GM10248 (cell line): ENCODE measurements around the gene OSBPL9.

Source experiments
- CTCF ChIA-PET: fragments of 300-600 bp; sonication (Branson Sonifier 250); formaldehyde crosslinking; extraction: SDS; loops from one replicate; lab custom pipeline; 2021; ENCODE audit warnings: antibody characterized with exemption; lab: Yijun Ruan, JAX
- POLR2A ChIA-PET: fragments of 350-650 bp; sonication (Branson Sonifier 250); formaldehyde crosslinking; extraction: SDS; loops from one replicate; lab custom pipeline; 2020; ENCODE audit warnings: antibody characterized with exemption; lab: Yijun Ruan, JAX
- DNase-seq: peaks from one replicate; pipeline ENCODE4 v3.0.0; 2012; ENCODE audit errors: extremely low spot score
- TF ChIP-seq, protein P1 (sequence below): IDR thresholded peaks from 2 replicates; pipeline ENCODE4 v1.5.1; 2012; ENCODE audit warnings: mild to moderate bottlenecking, low read depth; ENCODE audit errors: extremely low read depth, missing control alignments, control extremely low read depth

OSBPL9 gene

DNA sequence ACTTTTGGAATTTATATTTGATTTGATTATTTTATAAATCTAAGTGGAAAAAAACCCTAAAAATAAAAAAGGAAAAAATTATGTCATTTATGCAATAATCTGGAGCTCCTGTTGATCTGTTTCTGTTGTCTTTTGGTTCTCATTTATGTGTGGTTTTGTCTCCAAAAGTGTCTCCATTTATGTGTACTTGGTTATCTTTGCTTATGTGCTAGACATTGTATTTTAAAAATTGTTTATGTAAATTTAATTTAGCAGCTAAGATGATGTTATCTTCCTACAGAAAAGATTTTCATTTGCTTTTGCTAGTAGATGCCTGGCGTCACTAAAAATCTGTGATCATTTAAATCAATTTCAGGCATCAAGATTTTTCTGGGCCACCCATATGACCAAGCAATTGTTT, 95.7 kb downstream of the OSBPL9 start:
- TF ChIP-seq, protein P1, sequence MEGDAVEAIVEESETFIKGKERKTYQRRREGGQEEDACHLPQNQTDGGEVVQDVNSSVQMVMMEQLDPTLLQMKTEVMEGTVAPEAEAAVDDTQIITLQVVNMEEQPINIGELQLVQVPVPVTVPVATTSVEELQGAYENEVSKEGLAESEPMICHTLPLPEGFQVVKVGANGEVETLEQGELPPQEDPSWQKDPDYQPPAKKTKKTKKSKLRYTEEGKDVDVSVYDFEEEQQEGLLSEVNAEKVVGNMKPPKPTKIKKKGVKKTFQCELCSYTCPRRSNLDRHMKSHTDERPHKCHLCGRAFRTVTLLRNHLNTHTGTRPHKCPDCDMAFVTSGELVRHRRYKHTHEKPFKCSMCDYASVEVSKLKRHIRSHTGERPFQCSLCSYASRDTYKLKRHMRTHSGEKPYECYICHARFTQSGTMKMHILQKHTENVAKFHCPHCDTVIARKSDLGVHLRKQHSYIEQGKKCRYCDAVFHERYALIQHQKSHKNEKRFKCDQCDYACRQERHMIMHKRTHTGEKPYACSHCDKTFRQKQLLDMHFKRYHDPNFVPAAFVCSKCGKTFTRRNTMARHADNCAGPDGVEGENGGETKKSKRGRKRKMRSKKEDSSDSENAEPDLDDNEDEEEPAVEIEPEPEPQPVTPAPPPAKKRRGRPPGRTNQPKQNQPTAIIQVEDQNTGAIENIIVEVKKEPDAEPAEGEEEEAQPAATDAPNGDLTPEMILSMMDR, result no peak

DNA sequence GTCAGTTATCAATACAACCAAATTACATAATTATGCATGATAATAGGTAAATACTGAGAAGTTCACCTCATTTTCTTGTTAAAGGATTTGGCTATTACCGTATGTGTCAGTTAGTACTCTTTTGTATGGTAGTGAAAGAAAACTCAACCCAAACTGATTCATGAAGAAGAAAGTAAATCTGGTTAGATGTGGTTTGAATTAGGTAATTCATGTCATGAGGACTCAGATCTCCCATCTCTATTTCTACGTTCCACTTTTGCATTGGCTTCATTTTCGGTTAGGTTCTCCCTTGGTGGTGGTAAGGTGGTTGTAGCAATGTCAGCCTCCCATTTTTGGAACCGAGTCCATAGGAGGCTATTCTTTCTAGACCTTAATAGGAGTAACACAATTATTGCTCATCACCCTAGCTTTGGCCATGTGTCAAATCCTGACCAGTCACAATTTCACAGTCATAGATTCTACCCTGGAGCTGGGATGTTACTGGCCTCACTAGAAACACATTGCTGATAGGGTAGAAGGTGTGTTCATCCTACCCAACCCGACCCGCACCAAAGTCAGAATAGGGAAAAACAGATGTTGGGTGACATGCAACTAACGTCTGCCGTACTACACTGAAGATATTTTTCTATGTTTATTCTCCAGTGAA, 97.6 kb downstream of the OSBPL9 start:
- DNase-seq, result no peak
- ChIA-PET CTCF (interaction anchor here (1.5 to 3.4 kb wide), 4 partner anchors 10 to 54 kb away, joined by 4 to 18 read pairs (median 10); no protein-coding TSS in a partner anchor), POLR2A (interaction anchor here (0.5 kb wide), 1 partner anchor 202 kb away, joined by 4 read pairs; no protein-coding TSS in a partner anchor)
- TF ChIP-seq, protein P1, result no peak

More for the DNA sequence above, 95.7 kb downstream of the OSBPL9 start:
- DNase-seq, result no peak
- ChIA-PET POLR2A (no interaction called here), CTCF (interaction anchor here (1.3 kb wide), 1 partner anchor 15 kb away, joined by 3 read pairs; no protein-coding TSS in a partner anchor)

DNA sequence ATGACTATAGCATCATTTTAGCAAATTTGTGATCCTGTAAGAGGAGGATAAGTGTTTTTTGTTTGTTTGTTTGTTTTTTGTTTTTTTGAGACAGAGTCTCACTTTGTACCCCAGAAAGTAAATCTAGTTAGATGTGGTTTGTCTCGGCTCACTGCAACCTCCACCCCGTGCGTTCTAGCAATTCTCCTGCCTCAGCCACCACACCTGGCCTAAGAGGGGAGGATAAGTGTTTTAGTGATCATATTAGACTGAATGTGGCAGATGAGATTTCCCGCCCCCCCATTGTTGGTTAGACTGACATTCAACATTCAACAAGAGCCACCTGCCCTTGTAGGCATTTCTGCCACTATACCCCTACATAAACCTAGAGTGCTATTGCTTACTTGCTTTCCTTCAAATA, 98.5 kb downstream of the OSBPL9 start:
- DNase-seq, result no peak
- ChIA-PET CTCF (interaction anchor here (0.6 to 3.4 kb wide), 6 partner anchors 9 to 53 kb away, joined by 3 to 18 read pairs (median 6); no protein-coding TSS in a partner anchor), POLR2A (no interaction called here)
- TF ChIP-seq, protein P1, result no peak

DNA sequence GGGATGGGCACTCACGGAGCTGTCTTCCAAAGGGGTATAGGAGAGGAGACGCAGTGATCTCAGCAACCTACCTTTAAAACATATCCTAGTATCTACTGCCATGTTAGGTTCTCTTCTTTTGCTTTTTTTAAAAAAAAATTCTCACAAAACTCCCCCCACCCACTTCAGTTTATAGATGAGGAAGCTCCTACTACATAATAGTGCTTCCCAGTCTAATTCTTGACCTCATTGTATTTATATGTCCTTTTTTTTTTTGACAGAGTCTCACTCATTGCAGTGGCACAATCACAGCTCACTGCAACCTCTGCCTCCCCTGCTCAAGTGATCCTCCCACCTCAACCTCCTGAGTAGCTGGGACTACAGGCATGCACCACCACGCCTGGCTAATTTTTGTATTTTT, 99.9 kb downstream of the OSBPL9 start:
- TF ChIP-seq, protein P1, result no peak
- POLR2A ChIA-PET, result no interaction called here
- CTCF ChIA-PET, result interaction anchor here (0.7 to 3.4 kb wide), 3 partner anchors 8 to 15 kb away, joined by 3 to 18 read pairs (median 4); no protein-coding TSS in a partner anchor
- DNase-seq, result no peak

DNA sequence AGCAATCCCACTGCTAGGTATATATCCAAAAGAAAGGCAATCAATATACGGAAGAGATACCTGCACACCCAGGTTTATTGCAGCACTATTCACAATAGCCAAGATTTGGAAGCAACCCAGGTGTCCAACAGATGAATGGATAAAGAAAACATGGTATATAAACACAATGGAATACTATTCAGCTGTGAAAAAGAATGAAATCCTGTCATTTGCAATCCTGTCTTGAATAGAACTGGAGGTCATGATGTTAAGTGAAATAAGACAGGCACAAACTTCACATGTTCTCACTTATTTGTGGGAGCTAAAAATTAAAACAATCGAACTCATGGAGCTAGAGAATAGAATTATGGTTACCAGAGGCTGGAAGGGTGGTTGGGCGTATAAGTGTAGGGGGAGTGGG, 101.0 kb downstream of the OSBPL9 start:
- no peak for DNase-seq
- TF ChIP-seq, protein P1, result no peak
- POLR2A ChIA-PET, result no interaction called here
- CTCF ChIA-PET, result interaction anchor here (1.4 to 3.4 kb wide), 4 partner anchors 13 to 52 kb away, joined by 4 to 18 read pairs (median 6); no protein-coding TSS in a partner anchor

DNA sequence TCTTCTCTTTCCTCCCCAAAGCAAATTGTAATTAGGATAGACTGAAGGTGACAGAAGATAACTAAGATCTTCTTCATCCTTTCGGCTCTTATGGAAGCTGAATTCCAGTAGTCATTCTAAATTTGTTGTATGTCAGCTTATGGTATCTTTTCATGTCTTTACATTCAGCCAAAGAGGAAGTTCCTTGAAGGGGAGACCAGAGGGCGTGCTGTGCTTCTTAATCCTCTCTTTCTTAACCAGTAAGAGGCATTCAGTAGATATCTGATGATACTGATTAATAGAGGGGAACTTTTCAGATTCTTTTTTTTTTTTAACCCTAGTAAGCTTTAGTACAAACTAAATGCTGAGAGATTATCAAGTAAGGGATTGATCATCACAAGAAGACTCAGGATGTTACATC, 102.3 kb downstream of the OSBPL9 start:
- CTCF ChIA-PET, result interaction anchor here (0.9 to 2.1 kb wide), 3 partner anchors 21 to 28 kb away, joined by 3 to 7 read pairs (median 4); no protein-coding TSS in a partner anchor
- POLR2A ChIA-PET, result no interaction called here
- DNase-seq, result no peak
- TF ChIP-seq, protein P1, result no peak
